Vagina (tissue), 2 donors: Measurements from ENCODE around the gene NEK6. TPM values are rescaled to one million over a fixed set of nuclear protein-coding genes. Genes with fewer than 3 reads are reported as not detected.
A peak's percentile ranks its signal among the peaks of the same experiment; 100 is the strongest.

Experiments
- DNase-seq, 2 donors: peaks; one replicate each; pipeline ENCODE4 v3.0.0-alpha.2; 2017; ENCODE audit errors: extremely low spot score in 2 of 2
- H3K27ac ChIP-seq: fragments of 200-600 bp; sonication (generic); one replicate; pipeline ENCODE4 v1.5.1; 2019
- H3K27me3 ChIP-seq: fragments of 200-600 bp; sonication (generic); one replicate; pipeline ENCODE4 v1.5.1; 2019
- H3K36me3 ChIP-seq, 2 donors: fragments of 200-600 bp; sonication (generic); one replicate each; pipeline ENCODE4 v1.5.1; 2017 to 2019
- H3K4me1 ChIP-seq: fragments of 200-600 bp; sonication (generic); one replicate; pipeline ENCODE4 v1.5.1; 2019
- H3K4me3 ChIP-seq, 2 donors: fragments of 200-600 bp; sonication (generic); 1 replicate in 1 of 2; 2 replicates in 1 of 2; pipeline ENCODE4 v1.5.1; 2016 to 2019
- H3K9me3 ChIP-seq: fragments of 200-600 bp; sonication (generic); one replicate; pipeline ENCODE4 v1.5.1; 2019
- POLR2A ChIP-seq, 2 donors: fragments of 450-650 bp; IDR thresholded peaks; one replicate each; pipeline ENCODE4 v1.6.1; 2017; ENCODE audit warnings: antibody characterized with exemption in 2 of 2, mild to moderate bottlenecking in 2 of 2, moderate library complexity in 2 of 2
- POLR2AphosphoS5 ChIP-seq, 2 donors: sonication (generic); formaldehyde crosslinking; IDR thresholded peaks; one replicate each; pipeline ENCODE4 v1.9.0; 2017; ENCODE audit warnings: antibody characterized with exemption in 2 of 2, mild to moderate bottlenecking in 2 of 2, low read depth in 1 of 2; ENCODE audit not compliant: insufficient read depth in 1 of 2
- intact Hi-C: fragments of 100-400 bp; cut with DNase I; formaldehyde crosslinking; loops from one replicate; pipeline ENCODE4 v1.15.1; 2023
- total RNA-seq: library from RNA; depleted of rRNA; stranded (reverse); fragments of >200 nt; gene quantifications from one replicate; pipeline ENCODE4 v1.2.3, GENCODE V29; 2016
- TF ChIP-seq, protein P1 (sequence below), 3 experiments: fragments of 450-650 bp in 2 of 3; fragments of 200-600 bp in 1 of 3; sonication (generic) in 1 of 3; IDR thresholded peaks; one replicate each; pipeline ENCODE4 v1.5.1; 2017 to 2019; ENCODE audit warnings: antibody characterized with exemption in 3 of 3, mild to moderate bottlenecking in 2 of 3, moderate library complexity in 2 of 3

NEK6 gene
- total RNA-seq, 1 donor from 2014 or later: 44.4 TPM

DNA sequence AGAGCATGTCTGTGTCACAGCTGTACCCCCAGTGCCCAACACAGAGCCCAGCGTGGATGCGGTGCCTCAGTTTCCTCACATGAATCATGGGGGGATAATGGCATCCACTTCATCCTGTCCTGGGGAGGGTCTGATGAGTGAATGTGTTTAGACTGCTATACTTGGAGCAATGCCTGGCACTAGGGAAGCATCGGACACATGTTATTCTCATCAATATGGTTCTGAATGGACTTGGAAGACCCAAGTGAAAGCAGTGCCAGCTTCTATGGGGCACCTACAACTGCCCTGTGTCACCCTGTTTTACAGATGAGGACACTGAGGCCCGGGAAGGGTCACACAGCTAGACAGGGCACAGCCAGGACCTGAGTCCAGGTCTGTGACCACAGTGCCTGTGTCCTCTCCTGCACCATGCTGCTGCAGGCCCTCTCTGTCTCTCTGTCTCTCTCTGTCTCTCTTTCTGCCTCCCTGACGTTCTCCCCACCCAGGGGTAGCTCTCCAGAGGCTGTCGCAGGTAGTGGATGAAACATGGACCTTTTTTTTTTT is 42.3 kb upstream of the NEK6 start:
- DNase-seq: peak; percentile 34 to 74
- H3K4me3 ChIP-seq: no peak overlapping the region
- TF ChIP-seq, protein P1, sequence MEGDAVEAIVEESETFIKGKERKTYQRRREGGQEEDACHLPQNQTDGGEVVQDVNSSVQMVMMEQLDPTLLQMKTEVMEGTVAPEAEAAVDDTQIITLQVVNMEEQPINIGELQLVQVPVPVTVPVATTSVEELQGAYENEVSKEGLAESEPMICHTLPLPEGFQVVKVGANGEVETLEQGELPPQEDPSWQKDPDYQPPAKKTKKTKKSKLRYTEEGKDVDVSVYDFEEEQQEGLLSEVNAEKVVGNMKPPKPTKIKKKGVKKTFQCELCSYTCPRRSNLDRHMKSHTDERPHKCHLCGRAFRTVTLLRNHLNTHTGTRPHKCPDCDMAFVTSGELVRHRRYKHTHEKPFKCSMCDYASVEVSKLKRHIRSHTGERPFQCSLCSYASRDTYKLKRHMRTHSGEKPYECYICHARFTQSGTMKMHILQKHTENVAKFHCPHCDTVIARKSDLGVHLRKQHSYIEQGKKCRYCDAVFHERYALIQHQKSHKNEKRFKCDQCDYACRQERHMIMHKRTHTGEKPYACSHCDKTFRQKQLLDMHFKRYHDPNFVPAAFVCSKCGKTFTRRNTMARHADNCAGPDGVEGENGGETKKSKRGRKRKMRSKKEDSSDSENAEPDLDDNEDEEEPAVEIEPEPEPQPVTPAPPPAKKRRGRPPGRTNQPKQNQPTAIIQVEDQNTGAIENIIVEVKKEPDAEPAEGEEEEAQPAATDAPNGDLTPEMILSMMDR (IDR thresholded peaks at IDR 0.05): no peak
- no peak for TF ChIP-seq POLR2A (IDR thresholded peaks at IDR 0.05)
- TF ChIP-seq POLR2AphosphoS5 (IDR thresholded peaks at IDR 0.05; ENCODE audit: insufficient read depth in 1 of 2, low read depth in 1 of 2): no peak
- H3K4me1 ChIP-seq: peaks cover 7% of the 10 kb centered on the region
- intact Hi-C loops: no loop called here
- H3K9me3 ChIP-seq: no peaks in the 10 kb centered on the region
- H3K36me3 ChIP-seq: no peaks in the 10 kb centered on the region
- no peak overlapping the region for H3K27ac ChIP-seq
- H3K27me3 ChIP-seq: no peaks in the 10 kb centered on the region

DNA sequence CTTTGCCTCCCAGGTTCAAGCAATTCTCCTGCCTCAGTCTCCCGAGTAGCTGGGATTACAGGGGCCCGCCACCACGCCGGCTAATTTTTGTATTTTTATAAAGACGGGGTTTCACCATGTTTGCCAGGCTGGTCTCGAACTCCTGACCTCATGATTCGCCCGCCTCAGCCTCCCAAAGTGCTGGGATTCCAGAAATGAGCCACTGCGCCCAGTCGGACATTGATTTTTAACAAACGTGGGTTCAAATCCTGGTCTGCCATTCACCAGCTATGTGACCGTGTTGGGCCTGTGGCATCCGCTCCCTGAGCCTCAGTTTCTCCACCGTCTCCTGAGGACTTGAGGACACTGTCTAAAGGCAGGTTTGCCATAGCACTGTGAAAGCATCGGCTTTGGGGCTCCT is 41.8 kb upstream of the NEK6 start:
- peaks cover 10% of the 10 kb centered on the region for H3K4me1 ChIP-seq
- DNase-seq: peak; percentile 18 to 72
- TF ChIP-seq, protein P1 (IDR thresholded peaks at IDR 0.05): no peak
- TF ChIP-seq POLR2AphosphoS5 (IDR thresholded peaks at IDR 0.05; ENCODE audit: insufficient read depth in 1 of 2, low read depth in 1 of 2) (no peak), POLR2A (IDR thresholded peaks at IDR 0.05) (no peak)
- no peaks in the 10 kb centered on the region for H3K36me3 ChIP-seq
- no peaks in the 10 kb centered on the region for H3K9me3 ChIP-seq
- intact Hi-C loops: no loop called here
- no peak overlapping the region for H3K27ac ChIP-seq
- no peaks in the 10 kb centered on the region for H3K27me3 ChIP-seq
- H3K4me3 ChIP-seq: no peak overlapping the region

DNA sequence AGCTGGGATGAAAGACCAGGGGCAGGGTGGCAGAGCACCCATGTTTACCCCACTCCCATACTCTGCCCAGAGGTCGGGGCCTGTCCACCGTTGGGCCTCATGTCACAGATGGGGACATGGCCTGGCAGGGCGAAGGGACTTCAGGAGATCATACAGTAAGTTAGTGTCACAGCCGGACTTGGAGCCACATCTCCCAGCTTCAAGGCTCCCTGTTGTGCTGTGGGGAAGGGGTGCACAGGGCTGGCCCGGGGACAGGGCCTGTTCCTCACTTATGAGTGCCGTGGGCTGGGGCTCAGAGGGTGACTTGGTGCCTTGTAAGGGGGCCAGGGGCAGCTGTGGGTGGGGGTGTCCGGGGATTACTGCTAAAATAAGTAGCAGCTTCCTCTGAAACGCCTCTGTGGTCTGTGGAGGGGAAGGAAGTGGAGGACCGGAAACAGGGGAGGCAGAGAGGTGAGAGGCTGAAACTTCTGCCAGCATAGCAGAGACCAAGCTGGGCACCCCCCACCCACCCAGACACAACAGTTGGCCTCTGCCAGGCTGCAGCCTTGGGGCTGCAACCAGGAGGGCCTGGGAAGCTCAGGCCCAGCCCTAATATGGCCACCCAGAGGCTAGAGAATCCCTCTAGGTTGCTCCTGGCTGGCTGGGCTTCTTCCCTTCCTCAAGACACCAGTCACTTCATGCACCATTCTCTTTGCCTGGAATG is 41.1 kb upstream of the NEK6 start:
- Histone ChIP-seq H3K9me3 (no peaks in the 10 kb centered on the region), H3K4me3 (no peak overlapping the region), H3K27me3 (no peaks in the 10 kb centered on the region), H3K27ac (no peak overlapping the region), H3K36me3 (no peaks in the 10 kb centered on the region), H3K4me1 (peaks cover 17% of the 10 kb centered on the region)
- TF ChIP-seq POLR2A (IDR thresholded peaks at IDR 0.05) (no peak), POLR2AphosphoS5 (IDR thresholded peaks at IDR 0.05; ENCODE audit: insufficient read depth in 1 of 2, low read depth in 1 of 2) (no peak)
- TF ChIP-seq, protein P1 (IDR thresholded peaks at IDR 0.05): no peak
- peak; percentile 67 to 89 for DNase-seq
- intact Hi-C loops: no loop called here

DNA sequence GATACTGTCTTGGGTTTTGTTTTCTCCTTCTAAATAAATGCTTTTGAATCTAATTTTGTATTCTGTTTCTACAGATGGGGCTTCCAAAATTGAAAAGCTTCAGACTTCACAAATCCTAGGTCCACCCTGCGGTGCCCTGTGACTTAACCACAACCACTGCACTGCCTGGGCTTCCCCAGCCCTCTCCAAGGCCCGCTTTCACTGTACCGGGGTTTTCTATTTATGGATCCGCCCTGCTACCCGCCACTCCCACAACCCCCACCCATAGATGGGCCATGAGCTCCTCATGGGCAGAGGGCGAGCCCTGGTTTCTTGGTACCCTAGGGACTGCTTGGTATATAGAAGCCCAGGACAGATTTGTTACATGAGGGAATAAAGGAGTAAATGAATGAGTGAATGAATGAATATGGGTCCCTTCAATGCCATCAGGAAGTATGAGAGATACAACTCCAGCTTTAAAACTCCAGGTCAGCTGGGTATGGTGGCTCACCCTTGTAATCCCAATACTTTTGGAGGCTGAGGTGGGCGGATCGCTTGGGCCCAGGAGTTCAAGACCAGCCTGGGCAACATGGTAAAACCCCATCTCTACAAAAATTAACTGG is 39.8 kb upstream of the NEK6 start:
- peaks cover 17% of the 10 kb centered on the region for H3K4me1 ChIP-seq
- DNase-seq: peak; percentile 34 to 55
- no peak overlapping the region for H3K27ac ChIP-seq

More for the DNA sequence above, 39.8 kb upstream of the NEK6 start:
- no peaks in the 10 kb centered on the region for H3K36me3 ChIP-seq
- no peaks in the 10 kb centered on the region for H3K27me3 ChIP-seq
- H3K9me3 ChIP-seq: no peaks in the 10 kb centered on the region
- TF ChIP-seq, protein P1 (IDR thresholded peaks at IDR 0.05): no peak
- TF ChIP-seq POLR2AphosphoS5 (IDR thresholded peaks at IDR 0.05; ENCODE audit: insufficient read depth in 1 of 2, low read depth in 1 of 2) (no peak), POLR2A (IDR thresholded peaks at IDR 0.05) (no peak)
- intact Hi-C loops: no loop called here
- no peak overlapping the region for H3K4me3 ChIP-seq
